Epithelial cell of prostate (primary cell): ENCODE data around the gene PHC3.

ENCODE experiments used
- DNase-seq: peaks from one replicate; pipeline ENCODE4 v3.0.0-alpha.2; 2011; ENCODE audit warnings: low read depth, low spot score
- H3K27ac ChIP-seq: fragments of 450-650 bp; 2 replicates; pipeline ENCODE4 v1.5.1; 2017; ENCODE audit warnings: mild to moderate bottlenecking

The PHC3 gene

DNA sequence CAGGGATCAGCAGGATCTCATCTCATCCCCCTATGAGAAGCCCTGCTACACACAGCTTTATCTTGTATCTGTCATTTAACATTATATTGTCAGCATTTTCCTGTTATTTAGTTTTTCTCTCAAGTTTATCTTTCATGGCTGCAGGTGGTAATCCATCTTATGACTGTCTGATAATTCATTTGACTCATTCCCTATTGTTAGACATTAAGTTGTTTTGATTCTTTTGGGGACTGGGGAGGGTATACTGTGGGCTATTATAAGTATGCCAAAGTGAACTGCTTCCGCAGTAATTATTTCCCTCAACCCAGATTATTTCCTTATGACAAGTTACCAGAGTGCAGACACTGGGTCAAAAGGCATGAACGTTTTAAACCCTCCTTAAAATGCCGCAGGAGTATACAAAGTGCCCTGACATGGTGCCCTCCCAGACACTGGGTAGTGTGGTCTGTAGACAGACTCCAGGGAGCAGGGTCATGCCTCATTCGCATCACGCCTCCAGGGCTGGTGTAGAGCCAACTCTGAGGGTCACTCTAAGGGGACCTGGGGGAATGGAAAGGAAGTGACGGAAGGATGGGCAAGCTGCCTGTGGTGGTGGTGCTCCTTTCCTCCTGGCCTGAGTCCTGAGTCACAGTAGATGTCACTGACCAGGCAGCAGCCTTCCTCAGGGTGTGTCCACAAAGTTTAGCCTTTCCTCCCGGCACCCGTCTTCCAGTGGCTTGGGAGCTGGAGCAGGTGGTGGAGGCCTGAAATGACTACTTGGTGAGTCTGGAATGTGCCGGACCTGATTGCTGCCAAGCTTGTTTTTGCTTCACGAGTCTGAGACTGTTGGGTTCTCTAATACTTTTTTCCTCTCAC, 132.2 kb downstream of the PHC3 start:
- no peak for DNase-seq
- no peak overlapping the region for H3K27ac ChIP-seq

DNA sequence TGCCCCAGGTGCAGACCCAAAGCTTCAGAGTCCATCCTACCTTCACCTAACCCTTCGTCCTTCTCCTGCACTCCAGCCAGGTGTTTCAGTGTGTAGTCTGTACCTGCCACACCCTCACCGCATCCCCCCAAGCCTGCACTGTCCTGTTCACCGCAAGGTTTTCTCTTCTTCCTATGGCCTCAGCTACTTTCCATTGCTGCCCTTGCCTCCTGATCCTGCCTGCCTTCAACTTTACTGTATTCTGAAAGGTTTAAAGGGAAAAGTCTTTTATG, 134.5 kb downstream of the PHC3 start:
- no peak overlapping the region for H3K27ac ChIP-seq
- no peak for DNase-seq

DNA sequence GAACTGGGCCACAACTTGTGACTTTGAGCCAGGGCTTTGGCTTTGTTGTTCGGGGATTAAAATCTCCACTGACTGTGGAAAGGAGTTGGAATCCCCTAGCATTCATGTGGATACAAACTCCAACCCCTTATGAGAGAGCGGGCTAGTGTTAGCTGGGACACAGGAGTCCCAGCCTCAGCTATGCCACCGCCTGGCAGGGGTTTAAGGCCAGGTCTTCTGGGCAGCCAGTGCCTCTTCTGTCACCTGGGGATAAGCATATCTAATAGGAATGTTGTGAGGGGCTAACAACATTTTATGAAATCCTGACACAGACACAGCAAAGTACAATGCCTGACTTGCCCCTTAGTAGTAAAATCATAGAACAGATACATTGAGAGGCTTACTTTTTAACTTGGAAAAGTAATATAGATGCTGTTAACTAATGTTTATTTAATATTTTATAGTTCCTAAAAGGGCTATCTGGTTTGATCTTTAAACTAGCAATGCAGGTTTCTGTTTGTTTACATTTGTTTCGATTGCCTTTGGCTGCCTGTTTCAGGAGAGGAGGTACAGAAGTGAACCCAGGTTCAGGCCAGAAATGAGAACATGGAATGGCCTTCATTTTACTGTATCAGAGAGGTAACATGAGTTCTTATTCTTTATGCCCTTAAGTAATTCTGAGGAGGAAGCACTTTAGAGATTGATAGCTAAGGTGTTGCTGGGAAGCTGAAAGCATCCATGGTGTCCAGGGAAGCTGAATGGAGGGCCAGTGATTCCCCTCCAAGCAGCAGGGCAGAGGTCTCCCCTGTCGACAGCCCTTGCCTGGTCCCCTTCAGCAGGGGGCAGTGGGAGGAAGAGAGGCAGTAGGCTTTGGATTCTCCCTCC, 135.0 kb downstream of the PHC3 start:
- DNase-seq, result no peak
- no peak overlapping the region for H3K27ac ChIP-seq

DNA sequence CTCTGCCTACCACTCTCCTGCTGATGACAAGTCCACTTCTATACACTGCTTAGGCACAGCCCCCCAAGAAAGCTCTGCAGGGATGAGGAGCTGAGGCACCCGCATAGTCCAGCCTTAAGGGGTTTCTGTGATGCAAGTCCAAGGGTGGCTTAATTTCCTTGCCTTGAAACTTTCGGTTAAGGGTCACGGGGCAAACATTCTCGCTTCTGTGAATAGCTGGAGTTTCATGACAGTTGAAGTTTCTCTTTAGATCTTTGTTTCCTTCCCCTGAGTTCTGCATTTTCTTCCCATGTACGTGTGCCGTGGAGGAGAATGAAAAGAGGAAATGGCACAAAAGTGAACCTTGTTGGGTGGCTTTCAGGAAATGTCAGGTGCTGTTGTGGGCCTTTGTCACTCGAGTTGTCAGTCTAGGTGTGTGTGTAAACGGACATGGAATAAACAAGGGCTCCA, 136.7 kb downstream of the PHC3 start:
- no peak for DNase-seq
- no peak overlapping the region for H3K27ac ChIP-seq

DNA sequence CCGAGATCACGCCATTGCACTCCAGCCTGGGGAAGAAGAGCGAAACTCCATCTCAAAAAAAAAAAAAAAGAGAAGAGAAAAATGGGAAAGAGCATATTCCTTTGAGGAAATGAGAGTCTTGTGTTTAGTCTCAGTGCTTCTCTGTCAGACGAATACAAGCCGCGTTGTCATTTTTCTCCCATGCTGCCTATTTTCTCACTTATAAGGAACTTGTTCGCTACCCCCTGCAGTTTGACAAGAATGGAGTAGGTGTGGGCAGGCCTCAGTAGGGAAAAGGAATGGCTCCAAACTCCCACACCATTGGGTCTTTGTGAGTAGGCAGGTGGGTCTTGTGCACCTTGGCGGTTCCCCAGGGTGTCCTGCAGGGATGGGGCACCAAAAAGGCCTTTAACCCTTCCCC, 137.3 kb downstream of the PHC3 start:
- no peak for DNase-seq
- H3K27ac ChIP-seq, result no peak overlapping the region

DNA sequence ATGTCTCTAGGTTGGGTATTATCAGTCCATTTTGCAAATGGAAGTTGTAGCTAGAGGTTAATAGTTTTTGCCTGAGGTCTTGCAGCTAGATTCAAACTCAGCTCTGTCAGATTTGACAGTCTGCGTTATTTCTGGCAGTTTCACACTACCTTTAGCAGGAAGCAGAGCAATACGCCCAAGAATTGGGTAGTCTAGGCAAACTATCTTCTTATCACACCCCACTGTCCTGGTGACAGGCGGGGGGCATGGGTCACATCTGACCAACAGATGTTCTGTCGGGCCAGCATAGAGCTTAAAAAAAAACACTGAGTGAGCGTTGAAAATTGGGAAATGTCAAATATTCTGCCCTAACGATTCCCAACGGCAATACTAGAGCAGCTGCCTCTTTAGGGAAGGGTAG, 138.0 kb downstream of the PHC3 start:
- DNase-seq, result no peak
- H3K27ac ChIP-seq, result no peak overlapping the region

DNA sequence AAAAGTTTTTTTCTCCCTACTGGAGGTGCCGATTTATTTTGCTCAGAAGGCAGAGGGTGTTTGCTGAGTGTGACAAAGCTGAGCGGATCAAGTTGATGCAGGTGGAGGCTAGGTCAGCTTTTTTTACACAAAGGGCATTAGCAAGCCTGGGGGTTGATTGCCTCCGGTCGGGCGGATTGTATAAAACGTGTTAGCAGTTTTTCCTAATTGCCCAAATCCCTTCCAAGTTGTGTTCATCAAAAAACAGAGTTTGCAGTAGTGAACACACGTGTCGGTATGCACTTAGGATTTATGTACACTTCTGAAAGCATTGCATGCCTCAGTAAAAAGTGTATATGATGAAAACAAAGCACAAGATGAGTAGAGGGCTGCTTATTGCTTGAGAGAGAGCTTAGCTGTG, 141.1 kb downstream of the PHC3 start:
- DNase-seq, result no peak
- no peak overlapping the region for H3K27ac ChIP-seq

DNA sequence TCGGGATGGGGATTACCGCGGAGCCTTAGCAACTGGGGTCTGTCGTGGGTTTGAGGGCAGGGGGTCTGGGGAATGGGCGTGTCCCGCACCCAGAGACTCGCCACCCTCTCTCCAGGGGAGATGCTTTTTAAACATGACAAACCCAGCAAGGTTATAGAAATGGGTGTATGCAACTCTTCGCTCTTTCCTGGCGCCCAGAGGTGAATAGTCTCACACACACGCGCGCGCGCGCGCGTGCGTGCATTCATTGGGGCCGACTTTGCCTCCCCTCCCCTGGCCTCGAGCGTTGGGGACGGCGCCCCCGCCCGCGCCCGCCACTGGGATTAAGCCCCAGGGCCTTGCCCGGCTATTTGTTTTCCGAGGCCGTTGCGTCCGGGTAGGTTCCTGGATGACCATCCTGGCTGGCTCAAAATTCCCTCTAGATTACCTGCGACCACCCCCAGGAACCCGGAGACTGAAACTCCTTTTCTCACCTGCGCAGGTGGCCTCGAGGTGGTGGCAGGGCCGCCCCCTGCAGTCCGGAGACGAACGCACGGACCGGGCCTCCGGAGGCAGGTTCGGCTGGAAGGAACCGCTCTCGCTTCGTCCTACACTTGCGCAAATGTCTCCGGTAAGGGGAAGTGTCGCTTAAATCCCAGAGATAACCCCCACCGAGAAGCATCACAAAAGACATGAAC, 143.0 kb downstream of the PHC3 start:
- no peak for DNase-seq
- H3K27ac ChIP-seq, result no peak overlapping the region
